GM19239 (cell line): ENCODE measurements around the gene PGF.

Source experiments
- DNase-seq: peaks from one replicate; pipeline ENCODE4 v3.0.0; 2011; ENCODE audit warnings: low spot score; ENCODE audit not compliant: insufficient read length
- FAIRE-seq: peaks from 2 replicates; lab custom pipeline; 2011; peaks lifted over from hg19 to GRCh38; lab: Jason Lieb, UNC

PGF gene

GRCh38 chr14:74961238-74961911 lies 6.0 kb upstream of the PGF start:
- DNase-seq (no peak), FAIRE-seq (no peak)

- no peak for DNase-seq
- no peak for FAIRE-seq
Observed at GRCh38 chr14:74960736-74961135, 5.3 kb upstream of the PGF start.

GRCh38 chr14:74959596-74960180 lies 4.3 kb upstream of the PGF start:
- FAIRE-seq (no peak), DNase-seq (no peak)

GRCh38 chr14:74956280-74957072 lies 1.1 kb upstream of the PGF start:
- DNase-seq (no peak), FAIRE-seq (no peak)

- FAIRE-seq (no peak), DNase-seq (no peak)
Observed at GRCh38 chr14:74956027-74956279, 556 bp upstream of the PGF start.

GRCh38 chr14:74954947-74955228 lies 509 bp downstream of the PGF start:
- no peak for FAIRE-seq
- no peak for DNase-seq

GRCh38 chr14:74954232-74954946 lies 1.0 kb downstream of the PGF start:
- FAIRE-seq (no peak), DNase-seq (no peak)

- DNase-seq (no peak), FAIRE-seq (no peak)
Observed at GRCh38 chr14:74953686-74954085, 1.7 kb downstream of the PGF start.

GRCh38 chr14:74952697-74953484 lies 2.5 kb downstream of the PGF start:
- FAIRE-seq (no peak), DNase-seq (no peak)

GRCh38 chr14:74952180-74952665 lies 3.2 kb downstream of the PGF start:
- FAIRE-seq, result no peak

GRCh38 chr14:74951443-74952179 lies 3.8 kb downstream of the PGF start:
- no peak for DNase-seq
- FAIRE-seq, result no peak

More at GRCh38 chr14:74952180-74952665, 3.2 kb downstream of the PGF start:
- no peak for DNase-seq

- DNase-seq, result no peak
Observed at GRCh38 chr14:74950795-74951442, 4.5 kb downstream of the PGF start.

GRCh38 chr14:74949859-74950573 lies 5.4 kb downstream of the PGF start:
- DNase-seq (no peak), FAIRE-seq (no peak)

More at GRCh38 chr14:74950795-74951442, 4.5 kb downstream of the PGF start:
- no peak for FAIRE-seq

GRCh38 chr14:74949191-74949601 lies 6.2 kb downstream of the PGF start:
- FAIRE-seq (no peak), DNase-seq (no peak)

- FAIRE-seq (no peak), DNase-seq (no peak)
Observed at GRCh38 chr14:74948228-74949175, 6.9 kb downstream of the PGF start.

- FAIRE-seq, result no peak
- no peak for DNase-seq
Observed at GRCh38 chr14:74947353-74948227, 7.8 kb downstream of the PGF start.
